ENCODE data around the gene REX1BD. TPM values are rescaled to one million over a fixed set of nuclear protein-coding genes. Genes with fewer than 3 reads are reported as not detected.
"Not testable (repeated sequence)": the region's sequence is repeated elsewhere in the genome, so short reads cannot be mapped to it uniquely, and the experiment has no call there.

REX1BD gene
- total RNA-seq, 1 donor from 2014 or later: 173 TPM

GRCh38 chr19:18595475-18595874 lies 6.9 kb downstream of the REX1BD start:
- DNase-seq (ENCODE audit: low spot score in 2 of 2): no peak
- peaks cover 5 to 7% of the 10 kb centered on the region in 2 donors for H3K36me3 ChIP-seq
- H3K27ac ChIP-seq: no peak overlapping the region
- no peaks in the 10 kb centered on the region for H3K9me3 ChIP-seq
- H3K27me3 ChIP-seq: peaks cover 3% of the 10 kb centered on the region
- intact Hi-C loops (cut with DNase I): loop anchor here (2.0 kb wide), 2 partner anchors 77 to 253 kb away; no protein-coding TSS in a partner anchor
- H3K4me1 ChIP-seq: peaks cover 6 to 14% of the 10 kb centered on the region in 2 donors
- TF ChIP-seq CTCF (IDR thresholded peaks at IDR 0.05): no peak
- no peak overlapping the region for H3K4me3 ChIP-seq

GRCh38 chr19:18596752-18597157 lies 8.2 kb downstream of the REX1BD start:
- Histone ChIP-seq H3K27me3 (peaks cover 3% of the 10 kb centered on the region), H3K4me3 (no peak overlapping the region)

GRCh38 chr19:18597809-18598660 lies 9.4 kb downstream of the REX1BD start:
- H3K4me3 ChIP-seq: no peak overlapping the region
- H3K9me3 ChIP-seq: no peaks in the 10 kb centered on the region
- peaks cover 6 to 14% of the 10 kb centered on the region in 2 donors for H3K4me1 ChIP-seq
- TF ChIP-seq CTCF (IDR thresholded peaks at IDR 0.05): no peak
- no peak for DNase-seq (ENCODE audit: low spot score in 2 of 2)
- intact Hi-C loops (cut with DNase I): no loop called here
- H3K27ac ChIP-seq: no peak overlapping the region
- peaks cover 3% of the 10 kb centered on the region for H3K27me3 ChIP-seq
- no peaks in the 10 kb centered on the region for H3K36me3 ChIP-seq

More at GRCh38 chr19:18596752-18597157, 8.2 kb downstream of the REX1BD start:
- Histone ChIP-seq H3K36me3 (no peaks in the 10 kb centered on the region), H3K4me1 (peaks cover 6 to 14% of the 10 kb centered on the region in 2 donors), H3K27ac (no peak overlapping the region), H3K9me3 (no peaks in the 10 kb centered on the region)
- DNase-seq (ENCODE audit: low spot score in 2 of 2): no peak
- no peak for TF ChIP-seq CTCF (IDR thresholded peaks at IDR 0.05)
- intact Hi-C loops (cut with DNase I): no loop called here

GRCh38 chr19:18599485-18599884 lies 10.9 kb downstream of the REX1BD start:
- no peak for TF ChIP-seq CTCF (IDR thresholded peaks at IDR 0.05)
- intact Hi-C loops (cut with DNase I): no loop called here
- Histone ChIP-seq H3K4me3 (no peak overlapping the region), H3K36me3 (no peaks in the 10 kb centered on the region), H3K4me1 (peaks cover 9 to 13% of the 10 kb centered on the region in 2 donors), H3K9me3 (no peaks in the 10 kb centered on the region), H3K27me3 (peaks cover 12% of the 10 kb centered on the region), H3K27ac (no peak overlapping the region)
- no peak for DNase-seq (ENCODE audit: low spot score in 2 of 2)

- H3K27me3 ChIP-seq: peaks cover 19% of the 10 kb centered on the region
- H3K36me3 ChIP-seq; intact Hi-C loops (cut with DNase I): not testable (repeated sequence)
Measured at GRCh38 chr19:18600692-18601397, 12.2 kb downstream of the REX1BD start.

GRCh38 chr19:18601875-18602274 lies 13.3 kb downstream of the REX1BD start:
- Histone ChIP-seq H3K27ac (no peak overlapping the region), H3K27me3 (peaks cover 23% of the 10 kb centered on the region), H3K9me3 (no peaks in the 10 kb centered on the region), H3K4me3 (no peak overlapping the region), H3K4me1 (peaks cover 6 to 12% of the 10 kb centered on the region in 2 donors), H3K36me3 (no peaks in the 10 kb centered on the region)
- intact Hi-C loops (cut with DNase I): no loop called here
- no peak for DNase-seq (ENCODE audit: low spot score in 2 of 2)
- TF ChIP-seq CTCF (IDR thresholded peaks at IDR 0.05): no peak

More at GRCh38 chr19:18600692-18601397, 12.2 kb downstream of the REX1BD start:
- not testable (repeated sequence) for H3K4me1 ChIP-seq; H3K4me3 ChIP-seq; DNase-seq (ENCODE audit: low spot score in 2 of 2); H3K9me3 ChIP-seq; H3K27ac ChIP-seq

All from ascending aorta (tissue), 2 donors.